Activated CD4-positive, alpha-beta T cell treated with anti-CD3 and anti-CD28 coated beads, Interleukin-2, Interleukin-6, amounts not matched to agents 100 ng/mL and 50 ng/mL, durations not matched to agents 16 hours and 8 hours (primary cell): ENCODE measurements around the gene ASS1.
"Not testable (repeated sequence)": the region's sequence is repeated elsewhere in the genome, so short reads cannot be mapped to it uniquely, and the experiment has no call there.

Experiments used
- DNase-seq: peaks from one replicate; pipeline ENCODE4 v3.0.0-alpha.2; 2020

ASS1 gene

DNA sequence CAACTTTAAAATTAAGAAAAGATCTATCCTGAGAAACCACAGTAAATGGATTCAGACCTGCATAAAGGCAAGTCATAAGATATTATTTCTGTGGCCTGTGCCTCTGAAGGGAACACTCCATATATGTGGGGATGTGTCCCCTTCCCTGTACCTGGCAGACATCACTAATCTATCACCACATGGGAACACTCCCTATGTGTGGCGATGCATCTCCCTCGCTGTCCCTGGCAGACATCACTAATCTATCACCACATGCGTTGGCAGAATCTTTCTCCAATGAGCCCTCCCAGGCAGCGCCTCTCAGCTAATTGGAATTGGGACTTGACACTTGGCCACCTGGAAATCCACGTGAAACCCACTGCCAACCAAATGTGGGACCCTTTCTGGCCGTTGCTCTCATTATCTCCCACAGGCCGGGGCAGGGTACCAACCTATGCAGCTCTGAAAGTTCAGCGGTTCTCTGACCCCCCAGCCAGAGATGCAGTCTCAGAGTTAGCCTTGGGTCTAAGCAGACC lies 25.2 kb upstream of the ASS1 start:
- DNase-seq, result no peak

DNA sequence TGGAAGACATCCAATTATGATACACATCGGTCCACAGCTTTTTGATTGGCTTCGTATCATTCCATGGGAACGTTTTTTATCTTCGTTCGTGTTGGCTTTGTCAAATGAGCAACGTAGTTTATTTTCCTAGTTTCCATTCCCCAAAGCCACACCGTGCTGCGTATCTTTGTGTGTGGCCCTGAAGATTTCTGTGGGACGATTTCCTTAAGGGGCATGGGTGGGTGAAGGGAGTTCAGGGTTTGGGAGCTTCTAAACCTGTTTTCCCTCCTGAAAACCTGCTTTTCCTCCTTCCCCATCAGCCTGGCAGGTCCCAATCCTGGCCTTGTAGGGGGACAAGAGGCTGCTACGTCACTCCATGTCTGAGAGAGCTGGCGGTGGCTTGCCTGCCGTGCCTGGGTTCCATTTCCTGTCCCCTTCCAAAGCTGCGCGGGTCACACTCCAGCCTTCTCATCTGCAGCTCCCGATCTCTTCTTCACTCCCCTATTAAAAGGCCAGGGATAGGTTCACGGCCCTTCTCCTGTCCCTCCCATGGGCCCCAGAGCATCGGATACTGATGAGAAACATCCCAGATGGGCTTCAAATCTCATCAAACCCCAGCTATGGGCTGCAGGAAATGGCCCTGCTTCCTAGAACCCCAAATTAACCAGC lies 23.5 kb upstream of the ASS1 start:
- DNase-seq, result no peak

DNA sequence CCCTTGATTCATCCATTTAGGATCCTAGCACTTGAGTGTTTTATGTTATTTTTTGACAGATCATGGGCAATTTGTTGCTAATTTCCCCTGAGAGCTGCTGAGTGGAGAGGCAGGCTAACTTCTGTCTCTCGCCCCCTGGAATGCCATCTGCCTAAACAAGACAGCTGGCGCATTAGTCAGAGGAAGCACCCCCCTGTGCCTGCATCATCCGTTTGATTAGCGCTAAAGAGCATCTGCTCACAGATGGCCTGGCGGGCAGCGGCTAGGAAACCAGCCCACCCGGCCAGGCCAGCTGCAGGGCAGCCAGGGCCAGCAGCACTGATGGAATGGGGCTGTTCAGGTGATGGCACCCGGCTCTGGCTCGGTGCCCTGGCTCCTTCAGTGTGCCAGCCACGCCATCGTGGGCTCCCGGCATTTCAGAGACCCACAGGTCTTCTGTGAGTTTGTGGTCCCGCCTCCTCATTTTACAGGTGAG lies 22.9 kb upstream of the ASS1 start:
- no peak for DNase-seq

DNA sequence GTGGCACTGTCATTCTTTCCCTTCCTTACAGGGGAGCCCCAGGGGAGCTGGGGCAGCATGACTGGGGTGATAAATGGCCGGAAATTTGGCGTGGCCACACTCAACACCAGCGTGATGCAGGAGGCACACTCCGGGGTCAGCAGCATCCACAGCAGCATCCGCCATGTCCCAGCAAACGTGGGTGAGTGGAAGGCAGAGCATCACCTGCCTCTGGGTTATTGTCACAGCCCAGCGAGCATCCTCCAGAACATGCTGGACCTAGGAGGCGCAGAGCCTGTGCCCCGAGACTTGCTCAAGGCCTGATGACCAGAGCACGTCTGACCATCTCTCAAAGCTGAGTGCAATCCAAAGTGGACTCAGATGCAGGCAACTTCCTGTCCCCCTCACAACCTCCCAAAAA lies 22.2 kb upstream of the ASS1 start:
- DNase-seq, result no peak

DNA sequence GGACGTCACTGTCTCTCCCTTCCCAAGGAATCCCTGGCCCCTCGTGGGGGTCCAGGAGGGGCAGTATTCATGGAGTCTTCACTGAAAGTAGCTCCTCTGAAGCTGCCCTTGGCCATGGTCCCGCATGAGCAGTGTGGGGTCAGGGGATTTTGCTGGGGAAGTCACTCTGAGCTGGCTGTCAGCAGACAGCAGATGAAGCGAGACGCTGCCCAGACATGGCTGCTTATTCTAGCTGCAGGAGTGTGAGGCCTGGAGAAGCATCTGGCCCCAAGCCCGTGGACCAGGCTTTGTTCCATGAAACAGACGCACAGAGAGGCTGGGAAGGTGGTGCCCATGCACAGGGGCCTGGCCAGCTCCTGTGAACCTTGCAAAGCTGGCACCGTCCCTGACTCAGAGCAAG lies 21.5 kb upstream of the ASS1 start:
- no peak for DNase-seq

DNA sequence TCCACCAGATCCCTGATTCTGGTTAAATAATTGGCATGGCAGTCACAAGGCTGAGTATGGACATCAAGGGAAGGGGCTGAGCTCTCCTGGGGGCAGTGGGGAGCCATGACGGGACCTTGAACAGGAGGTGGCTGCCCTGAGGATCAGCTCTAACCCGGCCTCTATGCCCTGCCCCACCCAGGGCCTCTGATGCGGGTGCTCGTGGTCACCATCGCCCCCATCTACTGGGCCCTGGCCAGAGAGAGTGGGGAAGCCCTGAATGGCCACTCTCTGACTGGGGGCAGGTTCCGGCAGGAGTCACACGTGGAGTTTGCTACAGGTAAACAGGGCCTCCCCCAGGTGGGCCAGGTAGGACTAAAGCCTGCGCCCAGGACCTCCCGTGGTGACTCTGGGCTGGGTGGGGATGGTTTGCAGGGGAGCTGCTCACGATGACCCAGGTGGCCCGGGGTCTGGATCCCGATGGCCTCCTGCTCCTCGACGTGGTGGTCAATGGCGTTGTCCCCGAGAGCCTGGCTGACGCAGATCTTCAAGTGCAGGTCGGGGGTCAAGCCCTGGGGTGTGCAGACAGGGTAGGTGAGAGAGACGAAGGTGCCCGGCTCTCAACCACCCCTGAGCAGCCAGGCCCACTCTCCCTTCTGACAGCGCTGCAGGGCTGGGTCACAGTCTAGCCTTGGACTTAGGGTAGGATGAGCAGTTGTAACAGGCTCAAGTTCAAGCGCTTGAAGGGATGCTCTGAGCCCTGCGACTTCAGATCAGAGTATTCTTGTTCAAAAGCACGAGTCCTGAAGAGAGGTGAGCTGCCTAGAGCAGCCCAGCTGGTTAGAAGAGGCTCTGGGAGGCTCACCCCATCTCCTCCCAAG lies 19.9 kb upstream of the ASS1 start:
- no peak for DNase-seq

DNA sequence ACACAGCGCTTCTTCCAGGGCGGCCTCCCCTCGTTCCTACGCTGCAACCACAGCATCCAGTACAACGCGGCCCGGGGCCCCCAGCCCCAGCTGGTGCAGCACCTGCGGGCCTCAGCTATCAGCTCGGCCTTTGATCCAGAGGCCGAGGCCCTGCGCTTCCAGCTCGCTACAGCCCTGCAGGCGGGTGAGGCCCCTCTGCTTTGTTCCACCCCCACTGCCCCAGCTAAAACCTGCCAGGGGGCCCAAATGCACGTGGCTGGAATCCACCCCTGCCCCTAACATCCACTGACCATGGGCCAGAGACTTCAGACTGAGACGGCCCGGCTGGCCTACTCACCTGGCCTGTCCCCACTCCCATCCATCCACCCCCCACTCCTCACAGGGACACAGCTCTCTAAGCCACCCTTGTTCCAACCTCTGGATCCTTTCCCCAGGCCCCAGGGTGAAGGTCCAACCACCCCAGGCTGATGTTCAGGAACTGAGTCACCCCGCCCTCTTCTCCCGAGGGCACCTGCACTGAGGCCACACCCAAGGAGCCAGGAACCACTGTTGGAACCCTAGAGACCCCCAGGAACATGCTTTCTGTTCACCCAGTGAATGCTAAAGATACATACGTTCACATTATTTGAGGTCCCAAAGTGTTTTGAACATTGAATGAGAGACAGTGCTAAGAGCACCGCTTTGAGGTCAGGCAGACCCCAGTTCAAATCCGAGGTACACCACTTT lies 18.9 kb upstream of the ASS1 start:
- DNase-seq, result no peak

DNA sequence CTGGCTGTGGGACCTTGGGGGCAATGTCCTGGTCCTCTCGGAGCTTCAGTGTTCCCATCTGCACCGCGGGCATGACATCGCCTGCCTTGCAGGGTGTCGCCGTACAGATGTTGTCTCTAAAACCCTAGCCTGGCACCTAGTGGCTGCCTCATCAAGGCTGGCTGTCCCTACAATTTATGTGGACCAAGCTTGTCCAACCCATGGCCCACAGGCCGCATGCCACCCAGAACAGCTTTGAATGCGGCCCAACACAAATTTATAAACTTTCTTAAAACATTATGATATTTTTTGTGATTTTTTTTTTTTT lies 18.3 kb upstream of the ASS1 start:
- no peak for DNase-seq

DNA sequence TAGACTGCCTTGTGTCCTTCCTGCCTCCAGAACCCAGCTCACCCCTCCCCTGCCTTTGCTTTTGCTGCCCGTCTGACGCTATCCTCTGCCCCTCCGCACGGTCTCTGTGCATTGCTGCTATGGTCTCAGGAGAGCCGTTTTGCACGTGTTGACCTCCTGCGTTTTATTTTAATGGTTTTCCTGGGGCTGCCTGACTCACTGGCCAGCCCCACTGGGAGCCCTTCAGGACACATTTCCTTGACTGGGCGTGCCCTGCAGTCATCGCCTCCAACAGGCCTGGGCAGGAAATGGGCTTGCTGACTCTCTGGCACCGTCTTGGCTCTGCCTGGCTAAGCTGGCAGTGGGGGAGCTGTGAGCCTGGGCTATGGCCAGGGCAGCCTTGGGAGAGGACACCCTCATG lies 17.9 kb upstream of the ASS1 start:
- no peak for DNase-seq

DNA sequence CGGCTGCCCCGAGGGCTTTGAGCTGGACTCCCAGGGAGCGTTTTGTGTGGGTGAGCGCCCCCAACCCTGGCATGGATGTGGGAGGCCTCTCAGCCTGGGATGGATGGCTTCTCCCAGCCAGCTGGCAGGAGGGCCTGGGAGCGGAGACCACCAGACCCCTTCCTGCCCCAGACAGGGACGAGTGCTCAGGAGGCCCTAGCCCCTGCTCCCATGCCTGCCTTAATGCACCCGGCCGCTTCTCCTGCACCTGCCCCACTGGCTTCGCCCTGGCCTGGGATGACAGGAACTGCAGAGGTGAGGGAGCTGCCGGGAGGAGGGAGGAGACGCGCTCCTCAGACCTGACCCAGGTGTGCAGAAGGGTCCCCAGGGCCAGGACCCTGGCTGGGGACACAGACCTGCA lies 17.4 kb upstream of the ASS1 start:
- DNase-seq, result no peak

DNA sequence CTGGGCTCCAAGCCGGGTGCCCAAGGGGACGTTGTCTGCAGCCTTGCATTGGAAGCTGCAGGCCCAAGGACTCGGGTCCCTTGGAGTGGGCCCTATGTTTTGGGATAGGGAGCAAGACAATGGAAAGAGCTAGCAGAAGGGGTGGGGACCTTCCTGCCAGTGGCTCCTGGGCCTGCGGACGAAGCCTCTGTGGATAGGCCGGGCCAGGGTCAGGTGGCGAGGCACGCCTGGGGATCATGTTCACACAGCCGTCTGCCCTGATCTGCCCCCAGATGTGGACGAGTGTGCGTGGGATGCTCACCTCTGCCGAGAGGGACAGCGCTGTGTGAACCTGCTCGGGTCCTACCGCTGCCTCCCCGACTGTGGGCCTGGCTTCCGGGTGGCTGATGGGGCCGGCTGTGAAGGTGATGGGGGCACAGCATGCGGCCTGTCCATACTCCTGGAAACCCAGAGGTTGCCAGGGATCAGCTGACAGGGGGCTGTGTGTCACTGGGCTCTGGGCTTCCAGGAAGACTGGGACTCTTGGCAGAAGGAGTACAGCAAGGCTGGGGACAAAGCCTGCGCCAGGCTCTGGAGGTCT lies 16.6 kb upstream of the ASS1 start:
- no peak for DNase-seq

DNA sequence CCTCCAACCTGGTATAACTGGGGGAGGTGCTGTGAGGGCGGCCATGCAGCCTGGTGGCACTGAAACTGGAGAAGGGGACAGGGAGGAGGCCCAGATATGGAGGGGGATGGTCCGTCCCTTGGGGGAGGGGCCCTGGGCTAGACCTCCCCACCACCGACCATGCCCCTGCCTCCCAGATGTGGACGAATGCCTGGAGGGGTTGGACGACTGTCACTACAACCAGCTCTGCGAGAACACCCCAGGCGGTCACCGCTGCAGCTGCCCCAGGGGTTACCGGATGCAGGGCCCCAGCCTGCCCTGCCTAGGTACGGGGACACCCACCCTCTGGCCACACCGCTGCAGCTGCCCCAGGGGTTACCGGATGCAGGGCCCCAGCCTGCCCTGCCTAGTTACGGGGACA lies 15.4 kb upstream of the ASS1 start:
- no peak for DNase-seq

DNA sequence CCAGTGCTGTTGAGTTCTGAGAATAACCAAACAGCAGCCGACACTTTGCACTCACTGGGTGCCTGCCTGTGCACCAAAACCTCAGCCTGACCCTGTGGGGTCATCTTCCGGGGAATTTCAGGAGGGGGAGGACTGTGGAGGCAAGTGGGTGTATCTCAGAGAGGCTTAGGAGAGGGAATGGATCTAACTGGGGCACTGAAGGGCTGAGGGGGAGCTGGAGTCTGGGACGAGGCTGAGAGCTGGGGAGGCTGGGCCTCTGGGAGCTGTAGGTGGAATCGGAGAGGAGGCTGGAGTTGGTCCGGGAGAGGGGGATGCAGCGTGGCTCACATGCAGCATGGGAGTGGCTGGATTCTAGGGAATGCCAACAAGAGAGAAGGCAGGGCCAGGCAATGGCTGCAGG lies 14.9 kb upstream of the ASS1 start:
- no peak for DNase-seq

DNA sequence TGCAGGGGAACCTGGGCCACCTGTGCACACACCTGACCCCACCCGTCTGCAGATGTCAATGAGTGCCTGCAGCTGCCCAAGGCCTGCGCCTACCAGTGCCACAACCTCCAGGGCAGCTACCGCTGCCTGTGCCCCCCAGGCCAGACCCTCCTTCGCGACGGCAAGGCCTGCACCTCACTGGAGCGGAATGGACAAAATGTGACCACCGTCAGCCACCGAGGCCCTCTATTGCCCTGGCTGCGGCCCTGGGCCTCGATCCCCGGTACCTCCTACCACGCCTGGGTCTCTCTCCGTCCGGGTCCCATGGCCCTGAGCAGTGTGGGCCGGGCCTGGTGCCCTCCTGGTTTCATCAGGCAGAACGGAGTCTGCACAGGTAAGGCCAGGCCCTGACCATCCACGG lies 14.5 kb upstream of the ASS1 start:
- no peak for DNase-seq

DNA sequence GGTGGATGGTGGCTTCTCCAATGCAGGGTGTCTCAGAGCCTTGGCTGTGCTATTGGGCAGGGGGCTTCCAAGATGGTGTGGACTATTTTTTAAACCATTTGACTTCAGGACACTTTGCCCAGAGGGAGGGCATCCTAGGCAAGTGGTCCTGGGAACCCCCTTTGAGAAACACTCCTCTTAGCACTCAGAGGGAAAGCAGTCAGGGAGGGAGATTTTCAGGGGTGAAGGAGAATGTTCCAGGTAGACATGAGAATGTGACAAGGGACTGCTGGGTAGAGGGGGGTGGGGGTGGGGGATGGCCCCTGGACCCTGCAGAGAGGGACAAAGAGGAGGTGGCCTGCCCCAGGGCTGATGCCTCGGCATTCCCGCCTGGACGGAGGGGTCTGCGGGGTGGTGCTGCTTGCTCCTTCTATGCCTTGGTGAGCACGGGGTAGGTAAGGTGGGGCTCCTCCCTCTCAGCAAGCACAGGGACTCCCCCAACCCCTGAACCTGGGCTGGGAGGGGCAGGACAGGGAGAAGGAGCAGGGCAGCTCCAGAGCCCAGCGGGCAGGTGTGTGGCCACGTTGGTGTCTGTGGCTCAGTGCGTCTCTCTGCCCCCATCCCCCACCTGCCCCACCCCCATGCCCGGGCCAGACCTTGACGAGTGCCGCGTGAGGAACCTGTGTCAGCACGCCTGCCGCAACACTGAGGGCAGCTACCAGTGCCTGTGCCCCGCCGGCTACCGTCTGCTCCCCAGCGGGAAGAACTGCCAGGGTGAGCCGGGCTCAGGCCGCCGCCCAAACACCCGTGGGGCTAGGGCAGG lies 13.8 kb upstream of the ASS1 start:
- no peak for DNase-seq

DNA sequence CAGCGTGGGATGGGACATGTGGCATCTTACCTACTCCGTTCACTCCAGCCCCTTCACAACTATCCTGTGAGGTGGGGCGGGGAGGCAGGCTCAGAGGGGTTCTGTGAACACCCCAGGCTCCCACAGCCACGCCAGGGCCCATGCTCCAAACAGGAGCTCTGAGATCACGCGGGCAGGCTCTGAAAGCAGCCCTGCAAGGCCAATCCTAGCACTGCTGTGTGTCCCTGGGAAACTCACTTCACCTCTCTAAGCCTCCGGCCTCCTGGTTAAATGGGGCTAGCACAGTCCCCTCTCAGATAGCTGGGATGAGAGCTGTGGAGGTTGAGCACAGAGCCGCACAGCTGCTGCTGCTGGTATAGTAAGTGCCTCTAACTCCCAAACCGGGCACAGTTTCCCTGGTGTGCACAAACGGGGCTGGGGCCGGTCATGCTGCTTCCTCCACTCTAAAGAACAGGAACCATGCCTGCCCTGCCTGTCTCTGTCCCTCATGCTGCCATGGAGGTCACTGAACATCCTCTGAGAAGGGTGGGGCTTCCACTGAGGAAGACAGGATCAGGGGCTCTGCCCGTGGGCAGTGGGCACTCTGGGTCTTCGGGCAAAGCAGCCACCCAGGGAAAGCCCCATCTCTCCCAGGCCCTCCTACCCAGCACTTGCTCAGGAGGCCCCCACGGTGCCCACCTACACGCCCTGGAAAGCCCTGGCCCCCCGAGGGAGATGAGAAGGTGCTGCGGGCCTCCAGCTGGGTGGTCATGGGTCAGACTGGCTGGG lies 13.0 kb upstream of the ASS1 start:
- no peak for DNase-seq

DNA sequence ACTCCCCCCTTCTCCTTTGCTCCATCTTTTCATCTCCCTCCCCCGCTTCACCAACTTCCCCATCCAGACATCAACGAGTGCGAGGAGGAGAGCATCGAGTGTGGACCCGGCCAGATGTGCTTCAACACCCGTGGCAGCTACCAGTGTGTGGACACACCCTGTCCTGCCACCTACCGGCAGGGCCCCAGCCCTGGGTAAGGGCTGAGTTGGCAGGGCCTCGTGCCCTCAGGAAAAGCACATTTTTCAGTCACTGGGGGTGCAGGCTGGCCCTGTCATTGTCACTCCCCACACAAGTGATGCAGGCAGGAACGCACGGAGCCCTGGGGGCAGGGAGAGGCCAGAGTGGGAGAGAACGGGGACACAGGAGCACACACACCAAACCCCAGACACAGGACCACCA lies 12.4 kb upstream of the ASS1 start:
- no peak for DNase-seq

DNA sequence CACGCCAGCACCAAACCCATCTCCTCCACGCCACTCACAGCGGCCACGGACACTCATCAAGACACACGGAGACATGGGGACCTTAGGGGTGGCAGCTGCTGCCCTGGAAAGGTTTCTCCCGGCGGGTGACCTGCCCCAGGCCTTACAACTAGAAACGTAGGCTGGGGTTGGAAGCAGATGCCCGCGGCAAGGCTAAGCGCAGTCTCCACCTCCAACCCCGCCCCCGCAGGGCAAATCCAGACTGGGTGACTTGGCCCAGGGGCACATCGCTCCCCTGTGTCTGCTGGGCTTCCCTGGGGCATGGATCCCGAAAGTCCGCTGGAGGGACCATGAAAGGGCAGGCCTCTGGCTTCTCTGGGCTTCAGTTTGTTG lies 12.0 kb upstream of the ASS1 start:
- DNase-seq, result no peak

DNA sequence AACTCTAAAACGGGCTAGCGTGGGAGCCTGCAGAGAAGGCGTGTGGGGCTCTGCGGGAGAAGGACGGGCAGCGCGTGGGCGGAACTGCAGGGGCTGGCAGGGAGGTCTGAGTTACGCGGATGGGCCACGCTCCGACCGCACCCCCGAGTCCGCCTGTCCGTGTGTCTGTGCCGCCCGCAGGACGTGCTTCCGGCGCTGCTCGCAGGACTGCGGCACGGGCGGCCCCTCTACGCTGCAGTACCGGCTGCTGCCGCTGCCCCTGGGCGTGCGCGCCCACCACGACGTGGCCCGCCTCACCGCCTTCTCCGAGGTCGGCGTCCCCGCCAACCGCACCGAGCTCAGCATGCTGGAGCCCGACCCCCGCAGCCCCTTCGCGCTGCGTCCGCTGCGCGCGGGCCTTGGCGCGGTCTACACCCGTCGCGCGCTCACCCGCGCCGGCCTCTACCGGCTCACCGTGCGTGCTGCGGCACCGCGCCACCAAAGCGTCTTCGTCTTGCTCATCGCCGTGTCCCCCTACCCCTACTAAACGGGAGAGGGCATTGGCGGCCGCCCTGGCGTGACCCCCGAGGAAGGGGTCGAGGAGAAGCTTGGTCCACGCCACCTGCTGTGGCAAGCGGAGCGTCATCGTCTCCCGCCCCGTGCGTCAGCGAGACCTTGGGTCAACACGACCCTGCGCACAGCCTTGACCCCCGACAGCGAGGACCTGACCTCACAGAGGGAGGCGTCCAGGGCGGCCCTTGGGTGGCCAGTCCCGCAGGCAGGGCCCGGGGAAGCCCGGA lies 11.4 kb upstream of the ASS1 start:
- DNase-seq, result peak; percentile 51

DNA sequence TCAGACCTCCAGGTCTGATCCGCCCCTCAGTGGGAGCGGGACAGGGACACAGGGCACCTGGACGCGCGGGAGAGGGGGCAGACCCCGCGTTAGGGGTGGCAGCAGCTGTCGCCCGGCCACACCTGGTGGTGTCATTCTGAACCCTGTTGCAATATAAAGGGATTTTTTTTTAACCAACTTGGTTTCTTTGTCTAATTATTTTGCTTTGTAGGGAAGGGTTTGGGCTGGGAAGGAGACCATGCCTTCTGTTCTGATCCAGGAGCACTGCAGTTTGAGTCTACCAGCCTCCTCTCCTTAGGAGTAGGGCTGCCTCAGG lies 10.9 kb upstream of the ASS1 start:
- no peak for DNase-seq

DNA sequence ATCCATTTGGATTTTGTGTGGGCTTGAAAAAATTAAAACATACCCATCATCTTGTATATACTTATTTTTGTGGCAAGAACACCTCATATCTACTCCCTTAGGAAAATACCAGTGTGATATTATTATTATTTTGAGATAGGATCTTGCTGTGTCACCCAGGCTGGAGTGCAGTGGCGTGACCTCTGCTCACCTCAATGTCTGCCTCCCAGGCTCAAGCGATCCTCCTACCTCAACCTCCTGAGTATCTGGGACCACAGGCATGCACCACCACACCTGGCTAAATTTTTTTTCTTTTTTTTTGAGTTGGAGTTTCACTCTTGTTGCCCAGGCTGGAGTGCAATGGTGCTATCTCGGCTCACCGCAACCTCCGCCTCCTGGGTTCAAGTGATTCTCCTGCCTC lies 10.1 kb upstream of the ASS1 start:
- DNase-seq, result not testable (repeated sequence)
